GM19467 (cell line): Measurements from ENCODE around the gene FLT4.

Experiments used
- ATAC-seq: cut with Tn5 transposase; IDR thresholded peaks from one replicate; pipeline ENCODE4 v1.9.1; 2021; ENCODE audit warnings: mild to moderate bottlenecking, moderate library complexity; ENCODE audit not compliant: unreplicated experiment

The FLT4 gene

GRCh38 chr5:180627386-180628120 lies 21.8 kb downstream of the FLT4 start:
- ATAC-seq, result no peak

GRCh38 chr5:180626661-180627385 lies 22.6 kb downstream of the FLT4 start:
- ATAC-seq, result no peak

GRCh38 chr5:180625791-180626660 lies 23.4 kb downstream of the FLT4 start:
- no peak for ATAC-seq

GRCh38 chr5:180625125-180625790 lies 24.1 kb downstream of the FLT4 start:
- ATAC-seq, result no peak

GRCh38 chr5:180624587-180624986 lies 24.8 kb downstream of the FLT4 start:
- no peak for ATAC-seq

- ATAC-seq, result no peak
These were observed 25.6 kb downstream of the FLT4 start for GRCh38 chr5:180623844-180624243.

GRCh38 chr5:180623411-180623834 lies 26.0 kb downstream of the FLT4 start:
- no peak for ATAC-seq

- ATAC-seq, result no peak
These were observed 26.5 kb downstream of the FLT4 start for GRCh38 chr5:180622910-180623309.

- ATAC-seq, result no peak
These were observed 28.1 kb downstream of the FLT4 start for GRCh38 chr5:180621311-180621710.

- ATAC-seq, result no peak
These were observed 29.4 kb downstream of the FLT4 start for GRCh38 chr5:180620014-180620413.

GRCh38 chr5:180619563-180619915 lies 29.9 kb downstream of the FLT4 start:
- ATAC-seq, result no peak

- ATAC-seq, result no peak
These were observed 30.4 kb downstream of the FLT4 start for GRCh38 chr5:180618829-180619562.

GRCh38 chr5:180618487-180618828 lies 30.9 kb downstream of the FLT4 start:
- no peak for ATAC-seq

- ATAC-seq, result no peak
These were observed 35.6 kb downstream of the FLT4 start for GRCh38 chr5:180613814-180614188.

- no peak for ATAC-seq
These were observed 36.1 kb downstream of the FLT4 start for GRCh38 chr5:180613188-180613813.

GRCh38 chr5:180612683-180613082 lies 36.7 kb downstream of the FLT4 start:
- no peak for ATAC-seq

- ATAC-seq, result no peak
These were observed 38.1 kb downstream of the FLT4 start for GRCh38 chr5:180611140-180611850.

GRCh38 chr5:180609817-180610550 lies 39.4 kb downstream of the FLT4 start:
- no peak for ATAC-seq

GRCh38 chr5:180609386-180609785 lies 40.0 kb downstream of the FLT4 start:
- no peak for ATAC-seq
